HG03575 (cell line): Measurements from ENCODE around the gene GCLC.
"Not testable (repeated sequence)": the region's sequence is repeated elsewhere in the genome, so short reads cannot be mapped to it uniquely, and the experiment has no call there.

Source experiments
- ATAC-seq: cut with Tn5 transposase; IDR thresholded peaks from one replicate; pipeline ENCODE4 v1.9.1; 2021; ENCODE audit not compliant: unreplicated experiment, insufficient number of reproducible peaks, low FRiP score; ENCODE audit errors: extremely low read depth

The GCLC gene

DNA sequence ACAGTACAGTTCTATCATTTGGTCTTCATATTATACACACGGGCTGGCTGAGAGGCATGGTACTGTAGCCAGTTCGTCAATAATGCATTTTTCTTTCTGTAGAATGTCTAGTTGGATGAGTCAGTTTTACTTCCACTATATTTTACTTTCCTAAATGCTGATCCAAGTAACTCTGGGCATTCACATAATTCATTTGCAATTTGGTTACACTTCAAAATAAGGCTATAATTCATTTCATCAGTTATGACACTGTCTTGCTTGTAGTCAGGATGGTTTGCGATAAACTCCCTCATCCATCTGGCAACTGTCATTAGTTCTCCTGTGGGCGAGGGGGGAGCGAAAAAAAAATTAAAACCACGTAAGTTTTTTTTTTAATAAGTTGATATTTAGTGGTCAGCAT lies 46.3 kb downstream of the GCLC start:
- ATAC-seq, result no peak

DNA sequence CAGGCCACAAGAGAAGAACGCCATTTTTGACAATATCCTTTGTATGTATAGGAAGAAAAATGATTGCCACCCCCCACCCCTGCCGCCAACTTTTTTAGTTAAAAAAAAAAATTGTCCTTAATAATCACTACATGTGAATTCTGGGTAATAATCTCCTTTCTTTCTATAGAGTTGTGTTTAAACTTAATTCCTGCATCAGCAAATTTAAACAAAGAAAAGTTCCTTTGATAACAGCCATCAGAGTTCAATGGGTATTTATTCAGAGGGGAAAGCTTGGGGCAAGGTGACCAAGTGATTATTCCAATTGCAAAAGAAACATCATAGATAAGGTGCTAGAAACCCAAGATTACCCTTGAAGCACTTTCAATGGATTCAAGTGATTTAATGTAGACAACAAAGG lies 47.0 kb downstream of the GCLC start:
- no peak for ATAC-seq

DNA sequence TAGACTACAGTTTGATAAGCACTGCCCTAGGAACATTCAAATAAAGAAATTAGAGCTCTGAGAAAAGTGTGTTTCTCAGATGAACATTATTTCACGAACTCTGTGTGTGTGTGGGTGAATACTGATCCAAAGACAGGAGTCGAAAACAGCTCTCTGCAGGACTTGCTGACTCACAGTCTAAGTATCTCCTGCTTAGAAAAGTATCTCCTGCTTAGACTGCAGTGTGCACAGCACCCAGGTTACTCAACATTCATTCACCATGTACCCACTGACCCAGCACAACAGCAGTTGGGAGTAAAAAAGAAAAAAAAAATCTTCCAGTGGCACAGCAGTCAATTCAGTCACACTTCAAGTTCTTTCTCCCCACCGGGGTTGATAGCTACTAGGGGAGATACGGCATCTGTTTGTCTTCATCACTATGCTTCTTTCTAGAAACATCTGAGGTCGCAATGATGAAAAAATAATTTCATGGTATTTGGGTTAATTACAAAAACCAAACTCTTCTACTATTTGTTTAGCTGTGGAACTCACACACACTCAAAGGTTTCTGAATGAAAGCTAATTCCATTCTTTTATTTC lies 48.0 kb downstream of the GCLC start:
- ATAC-seq, result no peak

DNA sequence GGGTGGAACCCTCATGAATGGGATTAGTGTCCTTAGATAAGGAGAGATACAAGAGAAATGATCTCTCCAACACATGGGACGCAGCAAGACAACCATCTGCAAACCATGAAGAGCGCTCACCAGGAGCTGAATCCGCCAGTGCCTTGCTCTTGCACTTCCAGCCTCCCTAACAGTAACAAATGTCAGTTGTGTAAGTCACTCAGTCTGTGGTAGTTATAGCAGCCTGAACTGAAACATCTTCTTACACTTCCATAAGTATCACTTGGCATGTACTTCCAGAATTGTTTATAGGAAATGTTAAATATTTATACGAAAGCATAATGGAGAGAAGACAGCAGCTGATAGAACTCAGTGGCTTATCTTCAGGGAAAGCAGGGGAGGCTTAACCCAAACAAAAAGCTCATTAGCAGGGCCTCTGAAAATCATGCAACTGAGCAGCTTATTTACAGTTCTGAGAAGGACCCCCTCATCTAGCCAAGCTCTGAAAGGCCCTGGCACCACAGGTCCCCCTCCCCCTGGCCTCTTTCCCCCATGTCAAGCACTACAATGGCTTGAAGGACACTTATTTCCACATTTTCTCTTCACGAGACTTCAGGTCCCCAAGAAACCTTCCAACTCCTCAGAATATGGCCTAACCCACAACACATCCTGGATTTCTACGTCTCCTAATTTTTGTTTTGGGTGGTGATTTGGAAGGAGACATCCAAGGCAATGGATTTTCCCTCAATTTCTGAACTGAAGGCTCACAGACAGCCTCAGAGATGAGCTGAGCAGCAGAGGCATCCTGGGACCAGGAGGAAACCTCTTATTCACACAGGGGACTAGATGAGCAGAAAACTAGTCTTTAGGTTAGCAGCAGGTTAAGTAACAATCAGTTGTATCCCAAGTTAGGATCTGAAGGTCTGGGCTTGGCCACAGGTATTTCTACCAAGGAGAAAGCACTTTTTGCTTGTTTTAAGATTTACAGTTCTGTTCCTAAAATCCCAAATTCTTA lies 49.1 kb downstream of the GCLC start:
- no peak for ATAC-seq

DNA sequence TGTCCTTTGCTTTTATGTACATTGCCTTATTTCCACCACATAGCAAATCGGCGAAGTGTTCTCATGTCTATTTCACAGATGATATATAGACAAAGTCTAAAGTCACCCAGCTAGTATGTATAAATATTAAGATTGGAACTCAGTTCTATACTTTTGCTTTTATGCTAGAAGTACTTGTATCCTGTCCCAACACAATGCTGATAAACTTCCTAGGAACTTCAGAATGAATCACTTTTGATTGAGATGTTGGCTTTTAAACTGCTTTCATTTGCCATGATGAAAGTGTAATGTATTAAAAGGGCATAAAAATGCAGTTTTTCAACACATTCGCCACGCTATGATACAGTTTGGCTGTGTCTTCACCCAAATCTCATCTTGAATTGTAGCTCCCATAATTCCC lies 50.8 kb downstream of the GCLC start:
- ATAC-seq, result no peak

DNA sequence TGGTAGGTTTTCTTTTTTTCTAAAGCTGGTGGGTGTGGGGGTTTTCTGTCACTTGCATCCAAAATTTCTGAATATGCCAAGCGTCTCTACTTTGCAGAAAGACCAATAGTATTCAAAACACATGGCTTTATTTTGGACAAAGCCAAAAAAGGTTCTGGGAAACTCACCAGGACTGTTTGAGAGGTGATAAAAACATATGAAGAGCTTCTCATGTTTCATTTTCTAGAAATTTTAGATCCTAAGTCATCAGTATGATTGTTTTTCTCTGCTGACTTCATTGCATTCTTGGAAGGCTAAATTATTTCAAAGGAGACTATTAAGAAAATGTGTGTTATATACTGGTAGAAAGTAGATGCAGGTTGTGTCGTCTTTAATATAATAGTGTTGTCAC lies 51.3 kb downstream of the GCLC start:
- no peak for ATAC-seq

DNA sequence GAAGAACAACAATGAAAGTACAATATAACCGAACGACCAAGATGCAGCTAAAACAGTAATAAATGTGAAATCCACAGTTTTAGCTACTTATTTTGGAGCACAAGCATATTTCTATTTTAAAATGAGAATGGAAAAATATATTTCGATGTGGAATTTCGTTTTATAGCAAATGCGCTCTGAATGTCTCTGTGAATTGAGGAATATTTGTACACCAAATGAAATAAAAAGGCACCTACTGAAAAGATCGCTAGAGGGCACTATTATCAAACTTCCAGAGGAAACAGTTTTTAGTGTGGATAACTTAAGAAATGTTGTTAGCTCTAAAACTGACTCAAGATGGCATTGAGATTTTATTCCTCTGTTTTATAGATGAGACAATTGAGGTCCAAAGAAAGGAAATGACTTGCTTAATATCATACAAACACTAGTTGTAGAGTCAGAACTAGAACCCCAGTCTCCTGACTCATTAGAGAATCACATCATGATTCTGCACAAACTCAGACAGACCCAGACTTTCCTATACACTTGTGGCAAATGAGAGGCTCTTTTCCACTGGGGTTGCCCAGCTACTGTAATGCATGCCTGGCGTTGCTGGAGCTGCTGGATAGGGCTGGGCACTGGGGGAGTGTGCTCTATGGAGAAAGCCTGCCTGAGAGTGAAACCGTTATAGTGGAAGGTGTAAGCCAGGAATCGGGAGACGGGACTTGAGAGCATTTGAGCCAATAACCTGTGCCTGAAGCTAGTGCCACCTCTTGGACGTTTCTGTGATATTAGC lies 51.9 kb downstream of the GCLC start:
- ATAC-seq, result no peak

DNA sequence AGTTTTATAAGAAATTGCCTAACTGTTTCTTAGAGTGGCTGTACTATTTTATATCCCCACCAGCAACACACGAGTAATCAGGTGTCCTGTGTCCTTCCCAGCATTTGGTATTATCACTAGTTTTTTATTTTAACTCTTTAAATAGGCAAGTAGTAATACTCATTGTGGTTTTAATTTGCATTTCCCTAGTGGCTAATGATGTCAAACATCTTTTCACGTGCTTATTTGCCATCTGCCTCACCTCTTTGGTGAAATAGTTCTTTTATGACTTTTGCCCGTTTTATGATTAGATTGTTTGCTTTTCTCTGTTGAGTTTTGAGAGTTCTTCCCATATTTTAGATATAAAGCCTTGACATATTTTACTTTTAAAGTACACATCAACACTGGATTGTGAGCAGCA lies 57.8 kb downstream of the GCLC start:
- ATAC-seq, result no peak

DNA sequence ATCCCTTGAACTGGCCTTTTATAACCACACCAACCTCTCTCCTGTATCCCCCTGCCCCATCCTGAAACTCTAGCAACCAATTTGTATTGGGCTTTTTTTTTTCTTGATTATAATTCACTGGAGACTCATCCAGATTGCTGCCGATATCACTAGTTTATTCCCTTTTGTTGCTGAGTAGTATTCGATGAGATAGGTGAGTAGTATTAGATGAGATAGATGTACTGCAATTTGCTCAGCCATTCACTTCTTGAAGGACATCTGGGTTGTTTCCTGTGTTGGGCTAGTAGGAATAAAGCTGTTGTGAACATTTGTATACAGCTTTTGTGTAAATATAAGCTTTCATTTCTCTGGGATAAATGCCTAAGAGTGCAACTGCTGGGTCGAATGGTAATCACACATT lies 58.2 kb downstream of the GCLC start:
- no peak for ATAC-seq

DNA sequence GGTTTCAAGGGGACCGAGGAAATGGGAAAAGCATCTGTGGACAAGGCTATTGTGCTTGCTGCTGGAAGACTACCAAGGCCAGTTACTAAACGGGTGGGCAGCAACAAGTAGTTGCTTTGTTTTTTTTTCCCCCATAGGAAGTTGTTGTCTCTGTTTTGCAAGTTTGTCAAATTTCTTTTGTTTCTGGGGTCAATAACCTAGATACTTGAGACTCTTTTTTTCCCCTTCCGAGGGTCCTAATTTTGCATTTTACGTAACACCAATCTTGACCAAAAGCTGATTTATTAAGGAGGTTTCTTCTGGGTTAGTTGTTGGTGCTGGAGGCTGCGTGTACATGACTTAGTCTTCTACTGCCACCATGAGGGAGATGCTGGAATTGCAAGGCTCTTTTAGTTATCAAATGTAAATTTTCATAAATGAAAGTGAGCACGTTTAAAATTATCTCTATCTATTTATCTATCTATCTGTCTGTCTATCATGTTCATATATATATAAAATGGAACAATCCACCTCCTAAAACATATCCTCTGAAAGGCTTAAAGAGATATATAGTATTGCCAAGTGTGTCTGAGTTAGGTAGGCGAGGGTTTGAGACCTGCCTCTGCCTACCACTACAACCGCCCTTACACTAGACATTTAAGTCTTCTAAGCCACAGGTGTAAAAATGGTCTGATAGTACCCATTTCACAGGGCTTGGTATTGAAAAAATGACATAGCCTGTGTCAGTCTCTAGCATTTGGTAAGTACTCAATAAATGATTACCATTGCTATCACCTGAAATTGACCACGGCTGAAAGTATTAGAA lies 60.2 kb downstream of the GCLC start:
- ATAC-seq, result no peak

DNA sequence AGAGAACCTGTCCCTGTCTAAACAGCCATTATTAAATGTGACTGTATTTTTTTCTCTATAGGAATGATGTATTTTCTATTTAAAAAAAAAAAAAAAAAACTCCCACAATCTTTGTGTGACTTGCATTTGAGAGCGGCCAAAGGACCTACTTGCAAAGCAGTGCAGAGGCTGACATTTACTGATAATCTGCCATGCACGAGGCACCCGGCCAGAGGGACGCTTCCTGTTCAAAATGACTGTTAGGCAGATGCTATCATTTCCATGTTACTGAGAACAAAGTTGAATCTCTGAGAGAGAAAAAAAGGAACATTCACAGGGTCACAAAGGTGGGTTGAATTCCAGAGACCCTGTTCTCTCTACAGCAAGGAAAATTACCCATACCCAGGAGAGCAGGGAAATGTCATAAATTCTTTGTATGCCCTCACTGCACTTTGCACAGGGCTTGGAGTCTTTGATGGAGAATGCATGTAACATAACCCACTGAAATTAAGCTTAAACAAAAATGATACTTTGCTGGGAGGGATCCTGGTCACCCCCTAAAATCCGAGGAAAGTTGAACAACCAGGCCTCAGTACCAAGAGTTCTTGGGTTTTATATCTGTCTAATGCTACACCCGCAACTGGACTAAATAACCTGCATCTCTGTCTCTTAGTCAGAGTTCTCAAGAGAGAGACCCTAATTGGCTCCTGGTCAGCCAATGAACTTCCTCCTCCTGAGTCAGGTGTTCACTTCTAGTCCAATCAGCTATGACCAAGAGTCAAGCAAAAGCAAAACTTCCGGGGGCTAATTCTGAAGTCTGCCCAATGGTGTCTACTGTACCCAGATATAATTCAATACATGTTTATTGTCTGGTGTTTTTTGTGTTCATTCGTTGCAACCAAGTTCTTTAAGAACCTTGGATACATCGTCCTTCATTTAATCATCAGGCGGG lies 61.2 kb downstream of the GCLC start:
- no peak for ATAC-seq

DNA sequence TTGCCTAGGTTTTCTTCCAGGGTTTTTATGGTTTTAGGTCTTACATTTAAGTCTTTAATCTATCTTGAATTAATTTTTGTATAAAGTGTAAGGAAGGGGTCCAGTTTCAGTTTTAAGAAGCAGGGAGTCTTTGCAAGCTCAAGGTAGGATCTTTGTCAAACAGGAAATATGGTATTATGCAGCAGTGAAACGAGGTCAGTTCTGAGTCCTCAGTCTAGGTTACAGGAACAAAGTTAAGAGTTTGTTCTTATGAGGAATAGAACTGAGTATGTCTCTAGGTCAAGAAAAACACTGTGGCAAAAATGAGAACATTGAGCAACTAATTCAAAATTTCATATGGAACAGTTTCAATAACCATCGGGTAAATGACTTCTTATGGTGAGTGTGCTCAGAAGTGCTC lies 63.6 kb downstream of the GCLC start:
- no peak for ATAC-seq

DNA sequence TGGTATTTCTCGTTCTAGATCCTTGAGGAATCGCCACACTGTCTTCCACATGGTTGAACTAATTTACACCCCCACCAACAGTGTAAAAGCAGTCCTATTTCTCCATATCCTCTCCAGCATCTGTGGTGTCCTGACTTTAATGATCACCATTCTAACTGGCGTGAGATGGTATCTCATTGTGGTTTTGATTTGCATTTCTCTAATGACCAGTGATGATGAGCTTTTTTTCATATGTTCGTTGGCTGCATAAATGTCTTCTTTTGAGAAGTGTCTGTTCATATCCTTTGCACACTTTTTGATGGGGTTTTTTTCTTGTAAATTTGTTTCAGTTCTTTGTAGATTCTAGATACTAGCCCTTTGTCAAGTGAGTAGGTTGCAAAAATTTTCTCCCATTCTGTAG lies 64.1 kb downstream of the GCLC start:
- ATAC-seq, result not testable (repeated sequence)

DNA sequence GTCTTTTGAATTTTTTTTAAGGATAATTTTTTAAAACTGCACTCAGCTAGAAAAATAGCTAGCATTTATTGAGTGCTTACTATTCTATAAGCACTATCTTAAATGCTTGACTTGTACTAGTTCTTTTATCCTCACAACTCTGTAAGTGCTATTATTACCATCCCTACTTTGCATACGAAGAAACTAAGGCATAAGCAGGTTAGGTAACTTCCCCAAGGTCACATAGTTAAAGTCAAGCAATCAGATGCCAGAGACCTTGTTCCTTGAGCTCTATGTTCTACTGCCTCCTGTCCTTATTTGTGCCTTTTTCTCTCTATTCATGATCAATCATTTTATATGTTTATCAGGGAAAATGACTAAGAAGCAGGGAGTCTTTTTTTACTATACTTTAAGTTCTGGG lies 65.0 kb downstream of the GCLC start:
- no peak for ATAC-seq

DNA sequence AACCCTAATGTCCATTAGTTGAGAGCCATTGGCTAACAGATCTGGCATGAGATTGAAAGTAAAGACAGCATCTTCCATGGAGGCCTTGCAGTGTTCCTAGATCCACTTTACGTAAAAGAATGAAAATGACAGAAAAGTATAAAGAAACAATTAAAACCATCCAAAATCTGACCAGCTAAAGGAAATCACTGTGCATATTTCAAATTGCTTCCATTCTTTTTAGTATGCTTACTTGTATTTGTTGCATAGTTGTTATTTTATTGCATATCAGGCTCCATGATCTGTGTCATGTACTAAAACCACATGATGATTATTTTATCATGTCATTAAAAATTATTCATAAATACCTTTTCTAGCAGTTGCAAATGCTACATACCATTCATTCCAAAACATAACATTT lies 67.9 kb downstream of the GCLC start:
- ATAC-seq, result no peak

DNA sequence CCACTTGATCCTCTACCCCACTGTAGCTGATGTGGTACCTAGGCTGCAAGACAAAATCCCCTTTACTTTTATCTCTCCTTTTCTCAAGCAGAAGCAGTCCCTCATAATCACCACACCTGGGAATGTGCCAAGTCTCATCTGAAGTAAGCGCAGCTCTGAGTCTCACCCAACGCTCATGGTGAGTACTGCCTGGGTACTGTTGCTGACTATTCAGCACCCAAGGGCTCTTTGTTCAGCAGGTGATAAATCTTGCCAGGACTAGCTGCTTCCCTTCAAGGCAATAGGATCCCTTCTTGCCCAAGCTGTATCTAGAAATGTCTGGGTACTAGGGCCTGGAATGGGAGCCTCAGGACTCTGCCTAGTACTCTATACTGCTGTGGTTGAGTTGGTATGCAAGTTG lies 70.9 kb downstream of the GCLC start:
- no peak for ATAC-seq

DNA sequence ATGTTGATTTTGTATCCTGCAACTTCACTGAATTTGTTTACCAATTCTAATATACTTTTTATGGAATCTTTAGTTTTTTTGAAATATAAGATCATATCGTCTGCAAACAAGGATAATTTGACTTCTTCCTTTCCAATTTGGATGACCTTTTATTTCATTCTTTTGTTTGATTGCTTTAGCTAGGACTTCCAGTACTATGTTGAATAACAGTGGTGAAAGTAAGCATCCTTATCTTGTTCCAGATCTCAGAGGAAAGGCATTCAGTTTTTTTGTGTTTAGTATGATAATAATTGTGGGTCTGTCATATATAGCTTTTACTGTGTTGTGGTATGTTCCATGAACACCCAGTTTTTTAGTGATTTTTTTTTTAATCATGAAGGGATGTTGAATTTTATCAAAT lies 75.7 kb downstream of the GCLC start:
- ATAC-seq, result no peak

DNA sequence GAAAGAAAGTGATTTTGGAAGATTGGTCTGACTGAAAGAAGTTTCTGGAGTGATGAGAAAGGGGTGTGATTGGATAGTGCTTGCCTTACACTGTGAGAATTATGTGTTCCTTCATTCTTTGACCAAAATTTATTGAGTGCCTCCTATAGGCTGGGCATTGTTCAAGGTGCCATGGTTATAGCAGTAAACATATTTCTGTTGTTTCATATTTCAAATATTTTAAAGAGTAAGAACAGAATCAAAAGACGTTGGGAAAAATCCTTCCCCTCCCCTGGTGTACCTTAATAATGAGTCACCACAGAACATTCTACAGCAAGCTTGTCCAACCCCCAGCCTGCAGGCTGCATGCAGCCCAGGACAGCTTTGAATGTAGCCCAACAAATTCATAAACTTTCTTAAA lies 78.6 kb downstream of the GCLC start:
- no peak for ATAC-seq
